Measurements from ENCODE around the gene DOCK6. TPM values are rescaled to one million over a fixed set of nuclear protein-coding genes. Genes with fewer than 3 reads are reported as not detected.

Gene DOCK6
- total and polyA plus RNA-seq, 2 of the 13 experiments (the other 11 are each of a cell fraction or from before 2014, with no cell fraction given), result 5.4 to 38.1 TPM

DNA sequence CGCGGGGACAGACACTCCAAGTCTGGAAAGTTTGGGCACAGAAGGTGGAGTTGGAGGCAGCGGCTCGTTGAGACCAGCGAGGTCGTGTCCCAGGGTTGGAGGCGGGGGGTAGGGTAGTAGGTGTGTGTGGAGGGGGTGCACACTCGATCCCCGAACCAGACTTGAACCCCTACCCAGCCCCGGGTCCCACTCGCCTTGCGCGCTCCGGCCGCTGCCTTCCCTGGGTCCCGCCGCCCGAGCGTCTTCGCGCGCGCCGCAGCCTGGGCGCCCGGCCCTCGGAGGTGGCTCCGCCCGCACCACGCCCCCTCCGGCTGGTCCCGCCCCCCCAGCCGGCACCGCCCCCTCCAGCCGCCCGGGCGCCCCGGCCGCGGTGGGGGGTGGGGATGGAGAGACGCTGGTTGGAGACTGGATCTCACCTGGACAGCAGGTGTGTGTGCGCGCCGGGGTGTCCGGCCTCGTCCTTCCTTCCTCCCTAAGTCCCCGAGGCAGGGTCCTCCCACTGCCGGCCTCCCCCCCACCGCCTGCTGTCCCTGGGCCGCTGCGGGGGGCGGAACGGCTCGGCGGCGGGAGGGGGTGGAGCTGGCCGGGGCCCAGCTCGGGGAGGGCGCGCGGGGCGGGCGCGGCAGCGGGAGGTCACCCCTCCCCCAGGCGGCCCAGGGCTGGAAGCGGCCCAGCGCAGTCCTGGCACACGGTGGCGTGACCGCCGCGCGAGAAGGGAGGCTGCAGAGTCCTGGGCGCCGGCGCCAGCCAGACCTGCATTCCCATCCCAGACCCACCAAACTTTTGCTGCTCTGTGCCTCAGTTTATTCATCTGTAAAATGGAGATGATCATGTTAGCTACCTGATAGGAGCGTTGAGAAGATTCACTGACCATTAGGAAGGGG, 64.8 kb downstream of the DOCK6 start, which contains the start of gene KANK2 (continued):
- TF ChIP-seq, protein P1, sequence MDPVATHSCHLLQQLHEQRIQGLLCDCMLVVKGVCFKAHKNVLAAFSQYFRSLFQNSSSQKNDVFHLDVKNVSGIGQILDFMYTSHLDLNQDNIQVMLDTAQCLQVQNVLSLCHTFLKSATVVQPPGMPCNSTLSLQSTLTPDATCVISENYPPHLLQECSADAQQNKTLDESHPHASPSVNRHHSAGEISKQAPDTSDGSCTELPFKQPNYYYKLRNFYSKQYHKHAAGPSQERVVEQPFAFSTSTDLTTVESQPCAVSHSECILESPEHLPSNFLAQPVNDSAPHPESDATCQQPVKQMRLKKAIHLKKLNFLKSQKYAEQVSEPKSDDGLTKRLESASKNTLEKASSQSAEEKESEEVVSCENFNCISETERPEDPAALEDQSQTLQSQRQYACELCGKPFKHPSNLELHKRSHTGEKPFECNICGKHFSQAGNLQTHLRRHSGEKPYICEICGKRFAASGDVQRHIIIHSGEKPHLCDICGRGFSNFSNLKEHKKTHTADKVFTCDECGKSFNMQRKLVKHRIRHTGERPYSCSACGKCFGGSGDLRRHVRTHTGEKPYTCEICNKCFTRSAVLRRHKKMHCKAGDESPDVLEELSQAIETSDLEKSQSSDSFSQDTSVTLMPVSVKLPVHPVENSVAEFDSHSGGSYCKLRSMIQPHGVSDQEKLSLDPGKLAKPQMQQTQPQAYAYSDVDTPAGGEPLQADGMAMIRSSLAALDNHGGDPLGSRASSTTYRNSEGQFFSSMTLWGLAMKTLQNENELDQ (CRISPR knock-in tag; IDR thresholded peaks at IDR 0.05; ENCODE audit: borderline replicate concordance), result no peak
- no peak for TF ChIP-seq SMAD9 (CRISPR knock-in tag; IDR thresholded peaks at IDR 0.05)
- TF ChIP-seq, protein P2, sequence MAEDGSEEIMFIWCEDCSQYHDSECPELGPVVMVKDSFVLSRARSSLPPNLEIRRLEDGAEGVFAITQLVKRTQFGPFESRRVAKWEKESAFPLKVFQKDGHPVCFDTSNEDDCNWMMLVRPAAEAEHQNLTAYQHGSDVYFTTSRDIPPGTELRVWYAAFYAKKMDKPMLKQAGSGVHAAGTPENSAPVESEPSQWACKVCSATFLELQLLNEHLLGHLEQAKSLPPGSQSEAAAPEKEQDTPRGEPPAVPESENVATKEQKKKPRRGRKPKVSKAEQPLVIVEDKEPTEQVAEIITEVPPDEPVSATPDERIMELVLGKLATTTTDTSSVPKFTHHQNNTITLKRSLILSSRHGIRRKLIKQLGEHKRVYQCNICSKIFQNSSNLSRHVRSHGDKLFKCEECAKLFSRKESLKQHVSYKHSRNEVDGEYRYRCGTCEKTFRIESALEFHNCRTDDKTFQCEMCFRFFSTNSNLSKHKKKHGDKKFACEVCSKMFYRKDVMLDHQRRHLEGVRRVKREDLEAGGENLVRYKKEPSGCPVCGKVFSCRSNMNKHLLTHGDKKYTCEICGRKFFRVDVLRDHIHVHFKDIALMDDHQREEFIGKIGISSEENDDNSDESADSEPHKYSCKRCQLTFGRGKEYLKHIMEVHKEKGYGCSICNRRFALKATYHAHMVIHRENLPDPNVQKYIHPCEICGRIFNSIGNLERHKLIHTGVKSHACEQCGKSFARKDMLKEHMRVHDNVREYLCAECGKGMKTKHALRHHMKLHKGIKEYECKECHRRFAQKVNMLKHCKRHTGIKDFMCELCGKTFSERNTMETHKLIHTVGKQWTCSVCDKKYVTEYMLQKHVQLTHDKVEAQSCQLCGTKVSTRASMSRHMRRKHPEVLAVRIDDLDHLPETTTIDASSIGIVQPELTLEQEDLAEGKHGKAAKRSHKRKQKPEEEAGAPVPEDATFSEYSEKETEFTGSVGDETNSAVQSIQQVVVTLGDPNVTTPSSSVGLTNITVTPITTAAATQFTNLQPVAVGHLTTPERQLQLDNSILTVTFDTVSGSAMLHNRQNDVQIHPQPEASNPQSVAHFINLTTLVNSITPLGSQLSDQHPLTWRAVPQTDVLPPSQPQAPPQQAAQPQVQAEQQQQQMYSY (CRISPR knock-in tag; IDR thresholded peaks at IDR 0.05), result peak; percentile 22; the same call in 1 of the 2 replicates
- TF ChIP-seq JDP2 (CRISPR knock-in tag; IDR thresholded peaks at IDR 0.05; ENCODE audit: borderline replicate concordance), result no peak
- peak; percentile 98 for TF ChIP-seq ZNF629 (CRISPR knock-in tag; conservative IDR thresholded peaks at IDR 0.05)
- TF ChIP-seq ZSCAN9 (CRISPR knock-in tag; IDR thresholded peaks at IDR 0.05; ENCODE audit: borderline replicate concordance), result no peak
- no peak for TF ChIP-seq ZBTB1 (CRISPR knock-in tag; IDR thresholded peaks at IDR 0.05; ENCODE audit: borderline replicate concordance)
- TF ChIP-seq DPF2 (CRISPR knock-in tag; IDR thresholded peaks at IDR 0.05; ENCODE audit: borderline replicate concordance, low read depth), result no peak
- TF ChIP-seq ZNF788 (CRISPR knock-in tag; IDR thresholded peaks at IDR 0.05; ENCODE audit: borderline replicate concordance), result 0 out of 2 replicates have a peak, but pooled peaks have one; percentile 10
- TF ChIP-seq MTA1 (CRISPR knock-in tag; IDR thresholded peaks at IDR 0.05; ENCODE audit: borderline replicate concordance), result no peak
- peak; percentile 32; the same call in 1 of the 2 replicates for TF ChIP-seq RARA (CRISPR knock-in tag; IDR thresholded peaks at IDR 0.05)
- TF ChIP-seq, protein P3, sequence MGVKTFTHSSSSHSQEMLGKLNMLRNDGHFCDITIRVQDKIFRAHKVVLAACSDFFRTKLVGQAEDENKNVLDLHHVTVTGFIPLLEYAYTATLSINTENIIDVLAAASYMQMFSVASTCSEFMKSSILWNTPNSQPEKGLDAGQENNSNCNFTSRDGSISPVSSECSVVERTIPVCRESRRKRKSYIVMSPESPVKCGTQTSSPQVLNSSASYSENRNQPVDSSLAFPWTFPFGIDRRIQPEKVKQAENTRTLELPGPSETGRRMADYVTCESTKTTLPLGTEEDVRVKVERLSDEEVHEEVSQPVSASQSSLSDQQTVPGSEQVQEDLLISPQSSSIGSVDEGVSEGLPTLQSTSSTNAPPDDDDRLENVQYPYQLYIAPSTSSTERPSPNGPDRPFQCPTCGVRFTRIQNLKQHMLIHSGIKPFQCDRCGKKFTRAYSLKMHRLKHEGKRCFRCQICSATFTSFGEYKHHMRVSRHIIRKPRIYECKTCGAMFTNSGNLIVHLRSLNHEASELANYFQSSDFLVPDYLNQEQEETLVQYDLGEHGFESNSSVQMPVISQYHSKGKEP (CRISPR knock-in tag; IDR thresholded peaks at IDR 0.05), result no peak
- TF ChIP-seq CENPT (CRISPR knock-in tag; IDR thresholded peaks at IDR 0.05; ENCODE audit: low read depth), result 0 out of 2 replicates have a peak, but pooled peaks have one; percentile 19
- no peak for TF ChIP-seq SNRNP70 (IDR thresholded peaks at IDR 0.05; ENCODE audit: low read depth, low read length)
- no peak for TF ChIP-seq ZNF839 (CRISPR knock-in tag; IDR thresholded peaks at IDR 0.05; ENCODE audit: borderline replicate concordance)
- TF ChIP-seq THYN1 (CRISPR knock-in tag; IDR thresholded peaks at IDR 0.05; ENCODE audit: borderline replicate concordance, low read depth), result no peak
- no peak for TF ChIP-seq NAIF1 (CRISPR knock-in tag; IDR thresholded peaks at IDR 0.05; ENCODE audit: borderline replicate concordance)
- TF ChIP-seq HOXA9 (CRISPR knock-in tag; IDR thresholded peaks at IDR 0.05; ENCODE audit: borderline replicate concordance), result no peak
- TF ChIP-seq, protein P4, sequence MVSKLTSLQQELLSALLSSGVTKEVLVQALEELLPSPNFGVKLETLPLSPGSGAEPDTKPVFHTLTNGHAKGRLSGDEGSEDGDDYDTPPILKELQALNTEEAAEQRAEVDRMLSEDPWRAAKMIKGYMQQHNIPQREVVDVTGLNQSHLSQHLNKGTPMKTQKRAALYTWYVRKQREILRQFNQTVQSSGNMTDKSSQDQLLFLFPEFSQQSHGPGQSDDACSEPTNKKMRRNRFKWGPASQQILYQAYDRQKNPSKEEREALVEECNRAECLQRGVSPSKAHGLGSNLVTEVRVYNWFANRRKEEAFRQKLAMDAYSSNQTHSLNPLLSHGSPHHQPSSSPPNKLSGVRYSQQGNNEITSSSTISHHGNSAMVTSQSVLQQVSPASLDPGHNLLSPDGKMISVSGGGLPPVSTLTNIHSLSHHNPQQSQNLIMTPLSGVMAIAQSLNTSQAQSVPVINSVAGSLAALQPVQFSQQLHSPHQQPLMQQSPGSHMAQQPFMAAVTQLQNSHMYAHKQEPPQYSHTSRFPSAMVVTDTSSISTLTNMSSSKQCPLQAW (CRISPR knock-in tag; IDR thresholded peaks at IDR 0.05), result 0 out of 2 replicates have a peak, but pooled peaks have one; percentile 22

Data from HepG2 (cell line).